OCI-LY1 (cell line): Measurements from ENCODE around the gene FAM117B.

ENCODE experiments used
- H2AFZ ChIP-seq: fragments of 200-600 bp; sonication (generic), shearing (Covaris generic); 2 replicates; pipeline ENCODE4 v1.6.0; 2014; ENCODE audit warnings: antibody characterized with exemption, mild to moderate bottlenecking, low read length
- H3F3A ChIP-seq: fragments of 200-600 bp; sonication (generic), shearing (Covaris generic); 2 replicates; pipeline ENCODE4 v1.6.0; 2014; ENCODE audit warnings: mild to moderate bottlenecking, antibody characterized with exemption, low read length, moderate library complexity; ENCODE audit not compliant: insufficient read depth
- H3K27ac ChIP-seq: fragments of 200-600 bp; sonication (generic); 2 replicates; pipeline ENCODE4 v1.5.1; 2014; ENCODE audit warnings: low read length, mixed run types, mild to moderate bottlenecking, low read depth; ENCODE audit not compliant: poor library complexity, severe bottlenecking
- H3K27me3 ChIP-seq: fragments of 200-600 bp; sonication (generic); 2 replicates; pipeline ENCODE4 v1.6.0; 2014; ENCODE audit warnings: antibody characterized with exemption, mild to moderate bottlenecking, low read length, moderate library complexity; ENCODE audit not compliant: insufficient read depth
- H3K36me3 ChIP-seq: fragments of 200-600 bp; sonication (generic); 2 replicates; pipeline ENCODE4 v1.6.1; 2014; ENCODE audit warnings: mild to moderate bottlenecking, antibody characterized with exemption, low read length, moderate library complexity, mixed read lengths; ENCODE audit not compliant: insufficient read depth
- H3K4me1 ChIP-seq: fragments of 200-600 bp; sonication (generic); 2 replicates; pipeline ENCODE4 v1.5.1; 2014; ENCODE audit warnings: mild to moderate bottlenecking, low read length, moderate library complexity; ENCODE audit not compliant: insufficient read depth, severe bottlenecking
- H3K4me2 ChIP-seq: fragments of 200-600 bp; sonication (generic), shearing (Covaris generic); 2 replicates; pipeline ENCODE4 v1.6.1; 2014; ENCODE audit warnings: low read length
- H3K4me3 ChIP-seq: fragments of 200-600 bp; sonication (generic); 2 replicates; pipeline ENCODE4 v1.5.1; 2014; ENCODE audit warnings: low read length, low read depth, mild to moderate bottlenecking, mixed read lengths; ENCODE audit not compliant: poor library complexity, severe bottlenecking
- H3K79me2 ChIP-seq: fragments of 200-600 bp; shearing (Covaris generic); 2 replicates; pipeline ENCODE4 v1.6.1; 2016; ENCODE audit warnings: mixed run types, low read length, mixed read lengths; ENCODE audit not compliant: insufficient read depth
- H3K9ac ChIP-seq: fragments of 200-600 bp; sonication (generic), shearing (Covaris generic); 2 replicates; pipeline ENCODE4 v1.6.1; 2014; ENCODE audit warnings: mild to moderate bottlenecking, low read length, mixed read lengths
- H3K9me2 ChIP-seq: fragments of 200-600 bp; sonication (generic), shearing (Covaris generic); 2 replicates; pipeline ENCODE4 v1.6.1; 2014; ENCODE audit warnings: low read depth, mild to moderate bottlenecking, low read length, mixed read lengths
- H3K9me3 ChIP-seq: fragments of 200-600 bp; shearing (Covaris generic); 2 replicates; pipeline ENCODE4 v1.6.1; 2014; ENCODE audit warnings: low read length, mixed read lengths
- H4K20me1 ChIP-seq: fragments of 200-600 bp; sonication (generic), shearing (Covaris generic); 2 replicates; pipeline ENCODE4 v1.6.0; 2016; ENCODE audit warnings: mild to moderate bottlenecking, low read length; ENCODE audit not compliant: insufficient read depth
- CTCF ChIP-seq: fragments of 200-600 bp; sonication (generic), shearing (Covaris generic); IDR thresholded peaks from 2 replicates; pipeline ENCODE4 v1.5.1; 2017; ENCODE audit warnings: mild to moderate bottlenecking, antibody characterized with exemption, low read length, moderate library complexity, mixed read lengths
- EZH2 ChIP-seq: fragments of 200-600 bp; sonication (generic), shearing (Covaris generic); IDR thresholded peaks from 2 replicates; pipeline ENCODE4 v1.8.0; 2017; ENCODE audit warnings: borderline replicate concordance, mixed run types, mild to moderate bottlenecking, antibody characterized with exemption, low read length, moderate library complexity, mixed read lengths

Gene FAM117B

GRCh38 chr2:202817771-202818170, 183.0 kb downstream of the FAM117B start:
- Histone ChIP-seq H3K79me2 (no peaks in the 10 kb centered on the region), H3K9me3 (no peaks in the 10 kb centered on the region), H3K4me1 (no peaks in the 10 kb centered on the region), H3F3A (no peaks in the 10 kb centered on the region), H3K9ac (no peak overlapping the region), H3K4me3 (no peak overlapping the region), H3K4me2 (no peak overlapping the region), H3K27me3 (no peaks in the 10 kb centered on the region), H3K9me2 (no peaks in the 10 kb centered on the region), H3K36me3 (0 out of 2 replicates have a peak, but pooled peaks cover 5% of the 10 kb centered on the region), H2AFZ (no peak overlapping the region), H4K20me1 (no peaks in the 10 kb centered on the region), H3K27ac (no peak overlapping the region)
- TF ChIP-seq EZH2 = no peak
- no peak for TF ChIP-seq CTCF

GRCh38 chr2:202818321-202818720, 183.6 kb downstream of the FAM117B start:
- Histone ChIP-seq H3K4me3 (no peak overlapping the region), H4K20me1 (no peaks in the 10 kb centered on the region), H3K9me2 (no peaks in the 10 kb centered on the region), H3K79me2 (no peaks in the 10 kb centered on the region), H3K36me3 (0 out of 2 replicates have a peak, but pooled peaks cover 5% of the 10 kb centered on the region), H3K9me3 (no peaks in the 10 kb centered on the region), H3F3A (no peaks in the 10 kb centered on the region), H3K4me1 (no peaks in the 10 kb centered on the region), H3K27ac (no peak overlapping the region), H3K9ac (no peak overlapping the region), H2AFZ (no peak overlapping the region), H3K27me3 (no peaks in the 10 kb centered on the region), H3K4me2 (no peak overlapping the region)
- no peak for TF ChIP-seq EZH2
- no peak for TF ChIP-seq CTCF
